Stimulated activated CD8-positive, alpha-beta memory T cell treated with anti-CD3 and anti-CD28 coated beads, Interleukin-12 subunit alpha, Interleukin-12 subunit beta, amount 100 ng/mL, for 24 hours (primary cell): ENCODE results near the gene TMEM33.

ENCODE experiments used
- DNase-seq: peaks from one replicate; pipeline ENCODE4 v3.0.0-alpha.2; 2020; ENCODE audit errors: extremely low read depth

The TMEM33 gene

DNA sequence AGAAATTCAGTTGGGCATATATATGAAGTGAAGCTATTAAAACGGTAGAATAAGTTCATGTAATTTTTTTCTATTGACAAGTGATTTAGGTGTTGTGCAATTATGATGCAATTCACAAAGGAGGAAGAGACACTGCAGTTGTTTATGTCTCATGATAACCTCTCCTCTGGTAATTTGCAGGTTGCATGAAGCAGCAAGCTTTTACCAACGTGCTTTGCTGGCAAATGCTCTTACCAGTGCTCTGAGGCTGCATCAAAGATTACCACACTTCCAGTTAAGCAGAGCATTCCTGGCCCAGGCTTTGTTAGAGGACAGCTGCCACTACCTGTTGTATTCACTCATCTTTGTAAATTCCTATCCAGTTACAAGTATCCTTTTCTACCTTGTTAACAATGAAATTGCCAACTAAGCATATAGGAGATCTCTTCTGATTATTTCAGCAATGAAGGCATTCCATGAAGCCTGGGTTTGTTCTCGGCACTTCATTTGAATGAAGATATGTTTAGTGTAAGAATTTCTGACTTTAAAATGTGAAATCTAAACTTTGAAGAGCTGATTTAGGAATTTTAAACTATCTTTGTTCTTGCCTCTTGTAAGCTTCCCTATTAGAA lies 3.9 kb downstream of the TMEM33 start:
- DNase-seq, result no peak

GRCh38 chr4:41940834-41941233 lies 5.6 kb downstream of the TMEM33 start:
- no peak for DNase-seq

- DNase-seq, result no peak
Measured at GRCh38 chr4:41943506-41943905, 8.3 kb downstream of the TMEM33 start.

- no peak for DNase-seq
Measured at GRCh38 chr4:41944089-41944488, 8.9 kb downstream of the TMEM33 start.

GRCh38 chr4:41949531-41949930 lies 14.3 kb downstream of the TMEM33 start:
- no peak for DNase-seq

GRCh38 chr4:41957634-41958033 lies 22.4 kb downstream of the TMEM33 start:
- DNase-seq, result no peak

DNA sequence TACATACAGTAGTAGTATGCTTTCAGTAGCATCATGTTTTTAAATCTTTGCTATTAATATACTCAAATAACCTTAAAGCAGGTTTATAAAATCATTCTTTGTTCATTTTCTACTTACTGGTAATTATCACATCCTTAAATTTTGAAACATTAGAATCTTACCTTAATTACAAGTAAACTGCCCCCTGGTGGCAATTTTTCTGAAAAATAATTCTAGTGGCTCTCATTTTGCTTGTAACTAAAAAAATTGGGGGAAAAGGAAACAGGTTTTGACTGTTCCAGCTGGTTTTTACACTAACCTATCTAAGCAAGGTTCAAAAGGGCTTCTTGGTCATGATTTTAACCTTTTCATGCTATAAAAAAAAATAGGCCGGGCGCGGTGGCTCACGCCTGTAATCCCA lies 27.9 kb downstream of the TMEM33 start:
- no peak for DNase-seq

GRCh38 chr4:41964401-41964800 lies 29.2 kb downstream of the TMEM33 start:
- no peak for DNase-seq

GRCh38 chr4:41967392-41967791 lies 32.2 kb downstream of the TMEM33 start:
- no peak for DNase-seq

GRCh38 chr4:41969671-41970070 lies 34.4 kb downstream of the TMEM33 start:
- no peak for DNase-seq

GRCh38 chr4:41975341-41975740 lies 40.1 kb downstream of the TMEM33 start:
- no peak for DNase-seq

DNA sequence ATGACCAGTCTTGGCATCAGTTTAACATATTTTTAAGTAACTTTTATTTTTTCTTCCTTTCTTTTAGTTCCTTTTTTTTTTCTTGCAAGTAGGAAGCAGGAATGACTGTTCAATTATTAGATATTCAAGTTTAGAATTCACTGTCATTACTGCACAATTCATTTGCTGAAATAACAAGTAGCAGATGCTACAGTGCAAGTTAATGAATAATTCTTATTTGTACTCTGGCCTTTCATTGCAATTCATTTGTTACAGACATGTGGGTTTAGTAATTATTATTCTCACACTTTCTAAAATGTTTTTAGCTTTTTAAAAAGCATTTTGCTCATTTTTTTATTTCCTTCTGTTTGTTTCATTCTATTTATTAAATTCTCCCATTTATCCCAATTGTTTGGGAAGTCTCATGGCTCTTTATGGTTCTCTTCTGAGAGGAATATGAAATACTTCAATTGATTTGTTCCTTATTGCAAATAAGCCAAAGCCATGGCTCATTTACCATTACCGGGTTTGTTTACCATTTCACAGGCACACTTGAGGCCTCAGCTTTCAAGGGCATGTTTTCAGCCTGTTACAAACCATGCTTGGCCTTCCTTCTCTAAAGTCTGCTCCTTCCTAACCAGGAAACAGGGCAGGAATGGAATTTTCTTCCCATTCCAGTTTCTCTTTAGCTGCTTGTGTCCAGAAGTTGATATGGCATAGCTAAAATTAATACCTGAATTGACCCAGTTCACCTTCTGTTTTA lies 41.7 kb downstream of the TMEM33 start:
- DNase-seq, result no peak

GRCh38 chr4:41977709-41978108 lies 42.5 kb downstream of the TMEM33 start:
- no peak for DNase-seq

- DNase-seq, result no peak
Measured at GRCh38 chr4:41981456-41981855, 46.2 kb downstream of the TMEM33 start, which contains the start of gene DCAF4L1. Gene DCAF4L1, plus strand, starts transcription at chr4:41981756. Its CDS starts 37 bp downstream, at chr4:41981793.

- DNase-seq, result no peak
Measured at GRCh38 chr4:41982716-41983115, 47.5 kb downstream of the TMEM33 start.

GRCh38 chr4:41985151-41985550 lies 49.9 kb downstream of the TMEM33 start:
- no peak for DNase-seq

GRCh38 chr4:41989994-41990364 lies 54.8 kb downstream of the TMEM33 start:
- DNase-seq, result no peak

GRCh38 chr4:41990365-41991111 lies 55.3 kb downstream of the TMEM33 start, which contains the start of gene SLC30A9:
Gene SLC30A9, plus strand, starts transcription at chr4:41990530. Its CDS starts 122 bp downstream, at chr4:41990652.
- peak; percentile 75 for DNase-seq

DNA sequence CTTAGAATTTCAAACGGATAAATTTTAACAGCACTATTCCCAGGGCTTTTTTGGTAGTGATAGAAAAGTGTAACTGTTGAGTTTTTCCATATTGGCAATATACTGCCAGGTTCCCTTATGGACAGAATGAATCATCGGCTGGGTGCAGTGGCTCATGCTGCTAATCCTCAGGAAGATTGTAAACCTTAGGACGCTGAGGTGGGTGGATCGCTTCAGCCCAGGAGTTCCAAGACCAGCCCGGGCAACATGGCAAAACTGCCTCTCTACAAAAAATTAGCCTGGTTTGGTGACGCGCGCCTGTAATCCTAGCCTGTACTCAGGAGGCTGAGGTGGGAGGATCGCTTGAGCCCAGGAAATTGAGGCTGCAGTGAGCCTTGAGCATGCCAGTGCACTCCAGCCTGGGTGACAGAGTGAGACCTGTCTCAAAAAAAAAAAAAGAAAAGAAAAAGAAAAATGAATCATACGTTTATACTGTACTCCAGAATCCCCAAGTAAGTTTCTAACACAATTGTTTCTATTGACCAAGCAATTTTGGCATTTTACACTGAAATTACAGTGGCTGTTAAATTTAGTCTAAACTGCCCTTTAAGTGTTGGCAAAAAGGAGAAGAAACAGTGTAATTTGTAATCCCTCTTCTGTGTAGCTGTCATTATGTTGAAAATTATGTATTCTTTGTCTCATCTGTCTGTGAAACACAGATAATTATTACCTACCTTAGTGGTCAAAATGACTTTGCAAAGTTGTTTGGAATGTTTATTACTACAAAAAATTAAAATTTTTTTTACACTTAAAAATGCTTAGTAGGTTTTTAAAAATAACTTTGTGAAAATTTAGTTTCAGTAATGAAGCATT lies 56.9 kb downstream of the TMEM33 start:
- DNase-seq, result no peak

- no peak for DNase-seq
Measured at GRCh38 chr4:41992967-41993857, 58.0 kb downstream of the TMEM33 start.
